H54 (cell line): ENCODE measurements around the gene TMEM168.

Experiments used
- DNase-seq: peaks from one replicate; pipeline ENCODE4 v3.0.0; 2011; ENCODE audit warnings: low spot score, mixed read lengths; ENCODE audit not compliant: insufficient read length
- FAIRE-seq: peaks from 3 replicates; lab custom pipeline; 2011; peaks lifted over from hg19 to GRCh38; lab: Jason Lieb, UNC
- POLR2A ChIP-seq: IDR thresholded peaks from 2 replicates; pipeline ENCODE4 v1.6.1; 2011; ENCODE audit warnings: low read depth, mild to moderate bottlenecking, low read length

Gene TMEM168

GRCh38 chr7:112791465-112792168 is 1.4 kb upstream of the TMEM168 start:
- TF ChIP-seq POLR2A: no peak
- no peak for FAIRE-seq
- no peak for DNase-seq

DNA sequence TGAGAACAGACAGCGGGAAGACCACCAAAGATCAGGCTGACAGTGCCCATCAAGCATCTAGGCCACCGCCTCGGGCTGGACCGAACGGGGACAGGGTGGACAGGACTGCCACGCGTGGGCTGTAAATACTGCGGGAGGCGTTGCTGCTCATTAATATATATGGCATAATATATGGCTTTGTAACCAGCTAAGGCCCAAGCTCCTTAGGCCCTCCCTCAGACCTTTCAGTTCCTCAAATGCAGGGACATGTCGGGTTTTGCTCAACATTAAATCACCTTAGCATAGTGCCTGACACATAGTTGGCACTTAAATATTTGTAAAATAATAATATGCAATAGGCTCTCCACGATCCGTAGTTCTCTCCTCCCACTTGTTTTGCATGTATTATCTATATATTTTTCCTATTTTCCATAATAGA is 402 bp upstream of the TMEM168 start:
- DNase-seq (no peak), FAIRE-seq (no peak)
- TF ChIP-seq POLR2A: no peak

GRCh38 chr7:112789453-112789816 is 758 bp downstream of the TMEM168 start:
- DNase-seq (no peak), FAIRE-seq (no peak)
- TF ChIP-seq POLR2A: no peak

DNA sequence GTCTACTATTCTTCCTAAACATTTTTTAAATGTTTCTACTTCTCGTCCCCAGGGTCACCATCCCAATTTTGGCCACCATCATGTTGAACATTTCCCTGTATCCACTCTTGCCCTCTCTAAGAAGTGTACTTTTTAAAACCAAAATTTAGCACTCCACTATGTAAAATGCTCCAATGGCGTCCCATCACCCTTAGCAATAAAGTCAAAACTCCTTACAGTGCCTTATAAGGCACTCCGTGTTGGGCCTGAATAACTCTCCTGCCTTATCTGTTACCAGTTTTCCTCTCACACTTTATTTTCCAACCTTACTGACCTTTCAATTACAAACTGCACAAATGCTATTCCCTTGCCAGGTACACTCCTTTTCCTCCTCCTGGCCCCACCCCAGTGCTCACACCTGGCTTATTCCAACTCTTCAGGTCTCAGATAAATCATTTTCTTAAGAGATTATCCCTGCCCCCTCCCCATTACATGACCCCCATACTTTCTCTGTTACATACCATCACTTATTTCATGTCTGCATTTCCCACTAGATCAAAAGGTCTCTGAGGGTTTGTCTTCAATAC is 1.3 kb downstream of the TMEM168 start:
- no peak for TF ChIP-seq POLR2A
- no peak for FAIRE-seq
- DNase-seq: no peak

DNA sequence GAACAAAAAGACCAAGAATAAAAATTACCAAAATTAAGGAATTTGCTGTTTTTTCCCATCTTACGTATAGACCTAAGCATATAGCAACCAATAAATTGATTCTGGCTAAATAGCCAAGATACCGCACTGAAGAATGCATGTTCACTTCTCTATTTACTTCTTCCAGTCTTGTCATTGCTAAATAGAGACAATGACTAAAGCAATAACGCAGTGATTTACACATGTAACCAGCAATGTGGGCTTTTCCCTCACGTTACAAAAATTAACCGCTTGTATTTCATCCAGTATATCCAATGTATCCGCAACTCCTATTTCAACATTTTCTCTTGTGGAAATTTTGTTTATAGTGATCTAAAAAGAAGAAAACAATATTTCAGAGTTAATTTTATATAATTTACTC is 5.6 kb downstream of the TMEM168 start:
- FAIRE-seq (no peak), DNase-seq (no peak)
- TF ChIP-seq POLR2A: no peak

DNA sequence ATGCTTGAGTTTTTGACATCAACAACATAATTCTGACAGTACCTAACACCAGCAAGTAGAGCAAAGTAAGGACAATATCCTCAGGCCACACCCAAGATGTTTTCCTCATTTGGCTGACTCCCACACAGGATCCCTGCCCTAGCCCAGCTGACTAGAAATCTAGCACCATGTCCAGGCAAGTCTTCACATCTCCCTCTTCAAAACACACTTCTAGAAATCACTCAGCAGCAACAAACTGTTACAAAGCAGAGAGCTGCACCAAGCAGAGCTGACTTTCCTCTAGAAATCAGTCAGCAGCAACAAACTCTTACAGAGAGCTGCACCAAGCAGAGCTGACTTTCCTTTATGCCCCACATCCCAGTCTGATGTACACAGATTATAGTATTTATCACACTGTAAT is 7.7 kb downstream of the TMEM168 start:
- DNase-seq (no peak), FAIRE-seq (no peak)
- no peak for TF ChIP-seq POLR2A

DNA sequence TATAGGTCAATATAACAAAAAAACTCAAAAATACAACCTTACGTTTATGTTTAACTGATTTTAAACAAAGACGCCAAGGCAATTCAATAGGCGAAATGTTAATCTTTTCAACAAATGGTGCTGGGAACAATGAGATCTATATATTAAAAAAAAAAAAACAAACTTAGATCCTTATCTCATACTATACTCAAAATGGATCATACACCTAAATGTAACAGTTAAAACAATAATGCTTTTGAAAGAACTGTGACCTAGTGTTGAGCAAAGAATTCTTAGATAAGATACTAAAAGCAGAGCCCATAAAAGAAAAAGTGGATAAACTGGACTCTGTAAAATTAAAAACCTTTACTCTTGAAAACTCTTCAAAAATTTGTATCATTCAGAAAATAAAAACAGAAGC is 8.6 kb downstream of the TMEM168 start:
- no peak for TF ChIP-seq POLR2A

DNA sequence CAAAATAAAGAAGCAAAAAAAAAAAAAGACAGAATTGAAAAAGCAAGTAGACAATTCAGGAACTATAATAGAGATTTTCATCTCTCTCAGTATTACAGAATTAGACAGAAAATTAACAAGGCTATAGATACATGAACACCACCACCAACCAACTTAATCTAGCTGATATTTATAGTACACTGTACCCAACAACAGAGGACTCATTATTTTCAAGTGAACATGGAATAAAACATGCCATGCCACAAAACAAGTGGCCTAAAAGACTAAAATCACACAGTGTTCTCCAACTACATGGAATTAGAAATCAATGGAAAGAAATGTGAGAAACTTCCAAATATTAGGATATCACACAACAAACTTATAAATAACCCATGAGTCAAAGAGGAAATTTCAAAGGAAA is 9.1 kb downstream of the TMEM168 start:
- DNase-seq: no peak
- no peak for TF ChIP-seq POLR2A
- no peak for FAIRE-seq

More for the DNA sequence above, 8.6 kb downstream of the TMEM168 start:
- DNase-seq (no peak), FAIRE-seq (no peak)

DNA sequence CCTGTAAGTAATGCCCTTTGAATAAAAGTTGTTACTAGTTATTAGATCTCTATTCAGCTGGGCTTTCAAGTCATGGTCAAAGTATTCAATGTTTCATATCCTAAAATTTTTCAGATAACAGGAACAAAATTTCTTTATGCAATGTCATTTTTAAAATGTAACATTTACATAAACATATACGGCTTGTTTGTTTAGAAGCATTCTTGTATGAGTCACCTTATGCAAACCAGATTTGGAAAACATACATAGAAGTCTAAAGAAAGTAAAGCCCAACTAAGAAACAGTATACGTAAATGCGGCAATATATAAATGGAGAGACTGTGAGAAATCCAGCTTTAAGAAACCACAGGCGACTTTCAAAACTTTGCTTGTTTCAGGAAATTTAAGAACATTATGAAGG is 10.5 kb downstream of the TMEM168 start:
- FAIRE-seq (no peak), DNase-seq (no peak)
- no peak for TF ChIP-seq POLR2A

GRCh38 chr7:112777406-112777805 is 12.8 kb downstream of the TMEM168 start:
- DNase-seq: no peak
- TF ChIP-seq POLR2A: no peak
- FAIRE-seq: no peak

DNA sequence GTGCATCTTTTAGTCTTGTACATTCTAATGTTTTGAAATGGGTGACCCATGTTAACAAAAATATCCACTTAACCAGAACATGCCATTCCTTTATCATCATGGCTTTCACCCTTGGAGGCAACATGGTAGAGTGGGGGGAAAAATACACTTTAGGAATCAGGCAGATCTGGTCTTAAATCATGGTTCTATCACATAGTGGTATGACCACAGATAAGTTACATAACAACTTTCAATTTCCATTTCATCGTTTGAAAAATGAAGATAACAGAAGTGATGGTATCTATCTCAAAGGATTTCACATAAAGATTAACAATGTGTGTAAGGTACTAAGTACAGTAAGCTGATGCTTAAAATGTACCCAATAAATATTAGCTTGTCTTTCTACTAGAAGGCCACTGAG is 19.0 kb downstream of the TMEM168 start:
- DNase-seq (no peak), FAIRE-seq (no peak)
- no peak for TF ChIP-seq POLR2A

DNA sequence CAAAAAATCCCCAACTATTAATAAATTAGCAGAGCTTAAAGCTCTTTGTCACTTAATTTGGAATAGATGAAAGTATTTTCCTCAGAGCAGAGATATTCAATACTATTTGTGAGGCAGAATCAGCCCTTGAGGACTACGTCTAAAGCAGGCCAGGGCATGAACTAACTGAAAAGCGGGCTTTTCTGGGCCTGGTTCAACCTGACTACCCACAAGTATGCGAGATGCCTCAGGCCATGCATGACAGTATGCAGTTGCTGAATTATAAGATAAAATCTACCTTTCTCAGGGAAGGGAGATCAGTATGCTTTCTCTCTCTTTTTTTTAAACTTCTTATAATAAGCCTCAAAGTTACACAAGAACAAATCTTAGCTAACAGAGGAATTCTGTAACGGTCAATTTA is 20.1 kb downstream of the TMEM168 start:
- TF ChIP-seq POLR2A: no peak
- FAIRE-seq: no peak
- no peak for DNase-seq

DNA sequence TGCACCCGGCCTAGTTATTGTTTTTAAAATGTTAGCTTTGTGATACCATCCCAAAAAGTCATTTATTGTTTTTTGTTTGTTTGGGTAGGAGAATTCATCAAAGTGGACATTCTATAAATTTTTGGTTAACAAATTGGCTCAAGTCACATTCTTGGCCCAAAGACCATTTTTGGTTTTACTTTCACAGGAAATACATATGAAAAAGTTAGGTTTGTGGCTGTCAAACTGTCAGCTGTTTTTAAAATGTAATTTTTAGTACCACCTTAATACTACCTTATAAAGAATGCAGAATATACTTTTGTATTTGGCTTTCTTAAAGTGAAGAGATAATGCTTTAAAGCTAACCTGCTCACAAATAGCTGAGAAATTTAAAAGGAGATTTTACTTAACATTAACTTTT is 25.1 kb downstream of the TMEM168 start:
- no peak for TF ChIP-seq POLR2A
- no peak for FAIRE-seq
- no peak for DNase-seq

DNA sequence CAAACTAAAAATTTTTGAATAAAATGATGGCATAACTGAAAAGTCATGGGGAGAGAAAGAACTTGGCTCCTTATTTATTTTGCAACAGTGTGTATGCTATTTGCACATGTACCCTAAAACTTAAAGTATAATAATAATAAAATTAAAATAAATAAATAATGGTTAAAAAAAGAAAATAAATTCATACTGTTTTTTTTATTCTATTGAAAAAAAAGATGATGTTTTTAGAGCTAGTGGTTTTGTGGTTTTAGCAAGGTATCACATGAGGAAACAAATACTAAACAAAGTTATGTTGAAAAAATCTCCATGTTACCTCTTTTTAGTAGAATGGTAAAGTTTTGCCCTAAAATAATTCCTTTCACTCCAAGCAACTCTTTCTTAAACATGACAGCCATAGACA is 26.2 kb downstream of the TMEM168 start:
- no peak for DNase-seq
- no peak for TF ChIP-seq POLR2A
- FAIRE-seq: no peak

DNA sequence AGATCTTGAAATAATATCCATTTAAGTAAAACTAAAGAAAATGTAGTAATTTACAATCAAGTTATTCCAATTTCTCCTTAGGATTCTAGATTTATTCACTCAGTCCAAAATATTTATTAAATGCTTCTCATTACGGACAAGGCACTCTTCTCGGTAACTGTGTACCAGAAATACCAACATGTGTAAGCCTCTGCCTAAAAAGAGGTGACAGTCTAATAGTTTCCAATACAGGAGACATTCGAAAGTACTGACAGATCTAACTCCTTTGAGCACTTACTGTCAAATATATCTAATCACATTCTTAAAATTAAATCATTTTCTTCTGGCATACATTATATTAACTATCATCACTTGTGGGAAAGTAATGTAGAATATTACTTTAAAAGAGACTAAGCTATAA is 26.9 kb downstream of the TMEM168 start:
- FAIRE-seq (no peak), DNase-seq (no peak)
- no peak for TF ChIP-seq POLR2A
